Sigmoid colon (tissue), 7 donors: ENCODE data around the gene ATG9B. TPM values are rescaled to one million over a fixed set of nuclear protein-coding genes. Genes with fewer than 3 reads are reported as not detected.
A peak's percentile ranks its signal among the peaks of the same experiment; 100 is the strongest.

Experiments
- DNase-seq: peaks from one replicate; pipeline ENCODE4 v3.0.0-alpha.2; 2019
- H3K27ac ChIP-seq, 4 donors: fragments of 200-600 bp; sonication (generic); one replicate each; pipeline ENCODE4 v1.5.1; 2016 to 2019; ENCODE audit warnings: mild to moderate bottlenecking in 1 of 4
- H3K27me3 ChIP-seq, 3 donors: fragments of 200-600 bp; sonication (generic); one replicate each; pipeline ENCODE4 v1.5.1; 2019; ENCODE audit warnings: mild to moderate bottlenecking in 1 of 3
- H3K36me3 ChIP-seq, 4 donors: fragments of 200-600 bp; sonication (generic); one replicate each; pipeline ENCODE4 v1.5.1; 2016 to 2019
- H3K4me1 ChIP-seq, 4 donors: fragments of 200-600 bp; sonication (generic); one replicate each; pipeline ENCODE4 v1.5.1; 2017 to 2019
- H3K4me3 ChIP-seq, 4 donors: fragments of 200-600 bp; sonication (generic); one replicate each; pipeline ENCODE4 v1.5.1; 2017 to 2019; ENCODE audit warnings: mild to moderate bottlenecking in 2 of 4, moderate library complexity in 1 of 4
- H3K9me3 ChIP-seq, 4 donors: fragments of 200-600 bp in 3 of 4; sonication (generic) in 3 of 4; one replicate each; pipeline versions ENCODE4 v1.5.1 to v1.6.1; 2013 to 2019
- EP300 ChIP-seq, 4 donors: sonication (generic); formaldehyde crosslinking; IDR thresholded peaks; one replicate each; pipeline ENCODE4 v1.6.1; 2017; ENCODE audit warnings: antibody characterized with exemption in 4 of 4
- POLR2A ChIP-seq, 2 donors: fragments of 450-650 bp; IDR thresholded peaks; one replicate each; pipeline ENCODE4 v1.6.1; 2016; ENCODE audit warnings: antibody characterized with exemption in 2 of 2, mild to moderate bottlenecking in 2 of 2, moderate library complexity in 2 of 2
- POLR2AphosphoS5 ChIP-seq, 4 donors: sonication (generic); formaldehyde crosslinking; IDR thresholded peaks; one replicate each; pipeline ENCODE4 v1.6.1; 2017; ENCODE audit warnings: antibody characterized with exemption in 4 of 4
- WGBS, 2 donors: extraction: QIAGEN DNeasy Blood & Tissue Kit; methylation state at CpG; one replicate each; pipeline ENCODE4 v1.1.7; 2013; 5-methylcytosine and 5-hydroxymethylcytosine counted together
- intact Hi-C: fragments of 100-400 bp; cut with DNase I; formaldehyde crosslinking; loops from one replicate; pipeline ENCODE4 v1.15.1; 2023
- polyA plus RNA-seq, 3 donors: library from polyadenylated mRNA; stranded (reverse); fragments of 200-250 nt; gene quantifications; one replicate each; pipeline ENCODE4 v1.2.3, GENCODE V29; 2013
- total RNA-seq, 4 donors: library from RNA; depleted of rRNA; stranded (reverse); fragments of >200 nt; gene quantifications; one replicate each; pipeline ENCODE4 v1.1.0, GENCODE V29; 2016
- TF ChIP-seq, protein P1 (sequence below), 4 experiments: fragments of 450-650 bp in 3 of 4; fragments of 200-600 bp in 1 of 4; IDR thresholded peaks; one replicate each; pipeline ENCODE4 v1.5.1; 2016 to 2019; ENCODE audit warnings: antibody characterized with exemption in 4 of 4, mild to moderate bottlenecking in 3 of 4, moderate library complexity in 2 of 4
- donor health status: healthy with polysubstance abuse.
- donor health status: Bipolar disorder and iron deficiency.
- donor health status: healthy.

ATG9B gene
- total and polyA plus RNA-seq, 7 donors, result 1.2 to 1.6 TPM; not detected in 5

DNA sequence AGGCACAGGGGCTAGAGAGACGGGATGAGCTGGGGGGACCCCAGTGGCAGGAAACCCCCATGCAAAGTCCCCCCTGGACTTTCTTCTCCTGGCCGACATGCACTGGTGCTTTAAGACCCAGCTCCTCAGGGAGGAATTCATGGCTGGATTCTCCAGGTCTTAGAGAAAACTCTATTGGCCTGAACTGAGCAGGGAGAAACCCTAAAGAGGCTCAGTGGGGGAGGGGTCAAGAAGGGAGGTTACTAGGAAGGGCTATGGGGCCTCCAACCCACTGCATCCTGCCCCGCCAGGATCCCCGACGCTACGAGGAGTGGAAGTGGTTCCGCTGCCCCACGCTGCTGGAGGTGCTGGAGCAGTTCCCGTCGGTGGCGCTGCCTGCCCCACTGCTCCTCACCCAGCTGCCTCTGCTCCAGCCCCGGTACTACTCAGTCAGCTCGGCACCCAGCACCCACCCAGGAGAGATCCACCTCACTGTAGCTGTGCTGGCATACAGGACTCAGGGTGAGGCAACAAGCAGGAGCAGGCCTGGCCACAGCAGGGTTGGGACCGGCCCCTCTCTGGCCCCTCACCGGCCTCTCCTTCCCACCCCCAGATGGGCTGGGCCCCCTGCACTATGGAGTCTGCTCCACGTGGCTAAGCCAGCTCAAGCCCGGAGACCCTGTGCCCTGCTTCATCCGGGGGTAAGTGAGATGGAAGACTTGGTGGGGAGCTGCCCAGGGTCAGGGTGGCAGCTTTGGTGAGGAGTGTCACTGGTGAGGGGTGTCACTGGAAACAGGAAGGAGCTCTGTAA is 13.8 kb downstream of the ATG9B start:
- H3K27ac ChIP-seq, result no peak overlapping the region
- no peaks in the 10 kb centered on the region for H3K36me3 ChIP-seq
- TF ChIP-seq, protein P1, sequence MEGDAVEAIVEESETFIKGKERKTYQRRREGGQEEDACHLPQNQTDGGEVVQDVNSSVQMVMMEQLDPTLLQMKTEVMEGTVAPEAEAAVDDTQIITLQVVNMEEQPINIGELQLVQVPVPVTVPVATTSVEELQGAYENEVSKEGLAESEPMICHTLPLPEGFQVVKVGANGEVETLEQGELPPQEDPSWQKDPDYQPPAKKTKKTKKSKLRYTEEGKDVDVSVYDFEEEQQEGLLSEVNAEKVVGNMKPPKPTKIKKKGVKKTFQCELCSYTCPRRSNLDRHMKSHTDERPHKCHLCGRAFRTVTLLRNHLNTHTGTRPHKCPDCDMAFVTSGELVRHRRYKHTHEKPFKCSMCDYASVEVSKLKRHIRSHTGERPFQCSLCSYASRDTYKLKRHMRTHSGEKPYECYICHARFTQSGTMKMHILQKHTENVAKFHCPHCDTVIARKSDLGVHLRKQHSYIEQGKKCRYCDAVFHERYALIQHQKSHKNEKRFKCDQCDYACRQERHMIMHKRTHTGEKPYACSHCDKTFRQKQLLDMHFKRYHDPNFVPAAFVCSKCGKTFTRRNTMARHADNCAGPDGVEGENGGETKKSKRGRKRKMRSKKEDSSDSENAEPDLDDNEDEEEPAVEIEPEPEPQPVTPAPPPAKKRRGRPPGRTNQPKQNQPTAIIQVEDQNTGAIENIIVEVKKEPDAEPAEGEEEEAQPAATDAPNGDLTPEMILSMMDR (IDR thresholded peaks at IDR 0.05), result no peak
- no peak for TF ChIP-seq POLR2AphosphoS5 (IDR thresholded peaks at IDR 0.05)
- no peak for TF ChIP-seq EP300 (IDR thresholded peaks at IDR 0.05)
- no peak for TF ChIP-seq POLR2A (IDR thresholded peaks at IDR 0.05)
- intact Hi-C loops, result no loop called here
- peaks cover 20 to 65% (median 51%) of the 10 kb centered on the region in 3 donors for H3K27me3 ChIP-seq
- H3K4me3 ChIP-seq, result no peak overlapping the region
- no peak for DNase-seq
- peaks cover 0 to 26% (median 15%) of the 10 kb centered on the region in 4 donors for H3K4me1 ChIP-seq
- WGBS, 2 donors, result 44 to 79% methylated on average over 18 of the region's 18 CpGs
- no peaks in the 10 kb centered on the region for H3K9me3 ChIP-seq

DNA sequence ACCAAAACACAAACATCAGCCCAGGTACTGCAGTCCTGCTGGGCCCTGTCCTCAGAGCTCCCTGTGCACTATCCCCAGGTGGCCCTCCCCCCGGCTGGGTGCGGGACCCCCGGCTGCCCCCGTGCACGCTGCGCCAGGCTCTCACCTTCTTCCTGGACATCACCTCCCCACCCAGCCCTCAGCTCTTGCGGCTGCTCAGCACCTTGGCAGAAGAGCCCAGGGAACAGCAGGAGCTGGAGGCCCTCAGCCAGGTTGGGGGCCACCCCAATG is 14.3 kb downstream of the ATG9B start:
- peaks cover 17 to 59% (median 47%) of the 10 kb centered on the region in 3 donors for H3K27me3 ChIP-seq
- TF ChIP-seq, protein P1 (IDR thresholded peaks at IDR 0.05), result no peak
- TF ChIP-seq POLR2AphosphoS5 (IDR thresholded peaks at IDR 0.05) (no peak), POLR2A (IDR thresholded peaks at IDR 0.05) (no peak), EP300 (IDR thresholded peaks at IDR 0.05) (no peak)
- intact Hi-C loops, result no loop called here
- H3K4me3 ChIP-seq, result no peak overlapping the region
- WGBS, 2 donors, result 51 to 64% methylated on average over 7 of the region's 7 CpGs
- H3K4me1 ChIP-seq, result peaks cover 0 to 26% (median 15%) of the 10 kb centered on the region in 4 donors
- DNase-seq, result no peak
- no peaks in the 10 kb centered on the region for H3K9me3 ChIP-seq
- H3K27ac ChIP-seq, result no peak overlapping the region
- no peaks in the 10 kb centered on the region for H3K36me3 ChIP-seq

DNA sequence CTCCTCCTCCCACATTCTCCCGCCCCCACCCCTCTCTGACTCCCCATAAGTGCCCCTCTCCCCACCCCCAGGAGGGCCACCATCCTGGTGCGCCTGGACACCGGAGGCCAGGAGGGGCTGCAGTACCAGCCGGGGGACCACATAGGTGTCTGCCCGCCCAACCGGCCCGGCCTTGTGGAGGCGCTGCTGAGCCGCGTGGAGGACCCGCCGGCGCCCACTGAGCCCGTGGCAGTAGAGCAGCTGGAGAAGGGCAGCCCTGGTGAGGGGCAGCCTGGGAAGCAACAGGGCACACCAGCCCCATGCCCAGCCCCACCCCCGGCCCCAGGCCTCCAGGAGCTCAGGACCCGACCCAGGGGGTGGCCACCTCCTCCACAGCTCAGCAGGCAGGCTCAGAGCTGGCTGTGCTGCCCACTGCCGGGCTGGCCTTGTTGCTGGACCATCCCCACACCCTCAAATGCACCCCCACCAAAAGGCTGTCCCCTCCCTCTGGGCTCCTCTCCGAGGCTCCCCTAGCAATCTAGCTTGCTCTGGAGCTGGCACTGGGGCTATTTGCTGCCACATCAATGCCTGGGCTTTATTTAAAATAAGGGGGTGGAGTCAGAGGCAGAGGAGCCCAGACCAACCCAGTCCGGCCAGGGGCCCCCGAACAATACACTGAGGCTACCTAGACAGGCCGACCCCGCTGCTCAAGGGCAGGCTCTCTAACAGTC is 14.8 kb downstream of the ATG9B start:
- Histone ChIP-seq H3K4me1 (peaks cover 0 to 26% (median 15%) of the 10 kb centered on the region in 4 donors), H3K27ac (no peak overlapping the region), H3K36me3 (no peaks in the 10 kb centered on the region), H3K9me3 (no peaks in the 10 kb centered on the region), H3K4me3 (no peak overlapping the region), H3K27me3 (peaks cover 15 to 54% (median 42%) of the 10 kb centered on the region in 3 donors)
- 80 to 86% methylated on average over 22 of the region's 22 CpGs for WGBS, 2 donors
- no peak for TF ChIP-seq POLR2A (IDR thresholded peaks at IDR 0.05)
- TF ChIP-seq EP300 (IDR thresholded peaks at IDR 0.05), result no peak
- TF ChIP-seq, protein P1 (IDR thresholded peaks at IDR 0.05), result no peak
- no peak for TF ChIP-seq POLR2AphosphoS5 (IDR thresholded peaks at IDR 0.05)
- intact Hi-C loops, result loop anchor here (5.0 kb wide), 1 partner anchor 232 kb away; no protein-coding TSS in a partner anchor
- no peak for DNase-seq

DNA sequence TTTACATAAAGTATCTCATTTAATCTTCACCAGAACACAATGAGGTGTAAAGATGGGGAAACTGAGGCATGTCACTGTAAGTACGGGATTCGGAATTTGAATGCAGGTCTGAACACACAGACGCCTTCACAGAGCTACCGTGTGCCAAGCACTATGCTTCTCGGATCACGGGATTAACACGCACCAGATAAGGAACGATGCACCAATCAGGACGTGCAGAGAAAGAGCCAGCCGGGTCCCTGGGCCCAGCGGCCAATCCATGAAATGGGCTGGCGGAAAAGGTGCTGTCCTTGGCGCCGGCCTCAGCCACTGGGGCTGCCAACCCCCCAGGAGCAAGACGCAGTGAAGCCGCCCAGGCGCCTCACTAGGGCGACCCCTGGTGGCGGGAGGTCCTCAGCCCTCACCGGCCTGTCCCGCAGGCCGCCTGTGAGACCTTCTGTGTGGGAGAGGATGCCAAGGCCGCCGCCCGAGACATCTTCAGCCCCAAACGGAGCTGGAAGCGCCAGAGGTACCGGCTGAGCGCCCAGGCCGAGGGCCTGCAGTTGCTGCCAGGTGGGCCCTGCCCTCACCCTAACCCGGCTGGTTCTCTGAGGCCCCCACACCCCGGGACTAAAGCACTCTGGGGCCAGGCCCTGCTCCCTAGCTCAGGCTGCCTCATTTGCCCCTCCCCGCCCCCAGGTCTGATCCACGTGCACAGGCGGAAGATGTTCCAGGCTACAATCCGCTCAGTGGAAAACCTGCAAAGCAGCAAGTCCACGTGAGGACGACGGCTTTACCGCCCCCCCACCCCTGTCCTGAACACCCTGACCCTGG is 15.6 kb downstream of the ATG9B start:
- peaks cover 8 to 47% (median 35%) of the 10 kb centered on the region in 3 donors for H3K27me3 ChIP-seq
- peak overlapping the region in 2 of 4 donors; percentile 17 to 19 for H3K4me3 ChIP-seq

More for the DNA sequence above, 15.6 kb downstream of the ATG9B start:
- DNase-seq, result no peak
- peaks cover 0 to 20% (median 9%) of the 10 kb centered on the region in 4 donors for H3K4me1 ChIP-seq
- no peak overlapping the region for H3K27ac ChIP-seq
- no peaks in the 10 kb centered on the region for H3K9me3 ChIP-seq
- H3K36me3 ChIP-seq, result no peaks in the 10 kb centered on the region
- TF ChIP-seq, protein P1 (IDR thresholded peaks at IDR 0.05), result peak in 3 of 4 experiments; percentile 32 to 62 (median 33)
- TF ChIP-seq POLR2AphosphoS5 (IDR thresholded peaks at IDR 0.05), result no peak
- intact Hi-C loops, result loop anchor here (5.0 kb wide), 1 partner anchor 231 kb away; no protein-coding TSS in a partner anchor
- WGBS, 2 donors, result 58 to 68% methylated on average over 40 of the region's 40 CpGs
